GM19328 (cell line): ENCODE results near the gene PLCH1.
A peak's percentile ranks its signal among the peaks of the same experiment; 100 is the strongest.

Source experiments
- ATAC-seq: cut with Tn5 transposase; IDR thresholded peaks from one replicate; pipeline ENCODE4 v1.9.1; 2021; ENCODE audit warnings: mild to moderate bottlenecking, moderate library complexity; ENCODE audit not compliant: unreplicated experiment

The PLCH1 gene

GRCh38 chr3:155497930-155498647 lies 246.8 kb downstream of the PLCH1 start:
- no peak for ATAC-seq

GRCh38 chr3:155496206-155496605 lies 248.7 kb downstream of the PLCH1 start:
- no peak for ATAC-seq

- peak; percentile 39 for ATAC-seq
Observed at GRCh38 chr3:155495387-155495786, 249.5 kb downstream of the PLCH1 start.

GRCh38 chr3:155494332-155494731 lies 250.5 kb downstream of the PLCH1 start:
- ATAC-seq: no peak

- no peak for ATAC-seq
Observed at GRCh38 chr3:155492841-155493240, 252.0 kb downstream of the PLCH1 start.

- no peak for ATAC-seq
Observed at GRCh38 chr3:155491696-155492095, 253.2 kb downstream of the PLCH1 start.

GRCh38 chr3:155488671-155489070 lies 256.2 kb downstream of the PLCH1 start:
- no peak for ATAC-seq

- no peak for ATAC-seq
Observed at GRCh38 chr3:155485897-155486296, 259.0 kb downstream of the PLCH1 start.

GRCh38 chr3:155481591-155481990 lies 263.3 kb downstream of the PLCH1 start:
- ATAC-seq: no peak

GRCh38 chr3:155481089-155481488 lies 263.8 kb downstream of the PLCH1 start:
- ATAC-seq: no peak

- ATAC-seq: no peak
Observed at GRCh38 chr3:155465664-155466063, 279.2 kb downstream of the PLCH1 start.

- no peak for ATAC-seq
Observed at GRCh38 chr3:155462672-155463071, 282.2 kb downstream of the PLCH1 start.

- no peak for ATAC-seq
Observed at GRCh38 chr3:155457591-155457990, 287.3 kb downstream of the PLCH1 start.

GRCh38 chr3:155455765-155456164 lies 289.1 kb downstream of the PLCH1 start:
- ATAC-seq: no peak

GRCh38 chr3:155453512-155453911 lies 291.4 kb downstream of the PLCH1 start:
- no peak for ATAC-seq

GRCh38 chr3:155449613-155450267 lies 295.1 kb downstream of the PLCH1 start:
- no peak for ATAC-seq

- ATAC-seq: no peak
Observed at GRCh38 chr3:155448531-155448930, 296.3 kb downstream of the PLCH1 start.

- no peak for ATAC-seq
Observed at GRCh38 chr3:155446366-155446765, 298.5 kb downstream of the PLCH1 start.

- ATAC-seq: no peak
Observed at GRCh38 chr3:155444771-155445170, 300.1 kb downstream of the PLCH1 start.

- ATAC-seq: no peak
Observed at GRCh38 chr3:155443815-155444214, 301.1 kb downstream of the PLCH1 start.

- no peak for ATAC-seq
Observed at GRCh38 chr3:155442072-155442471, 302.8 kb downstream of the PLCH1 start.

- no peak for ATAC-seq
Observed at GRCh38 chr3:155441506-155441905, 303.4 kb downstream of the PLCH1 start.

- ATAC-seq: no peak
Observed at GRCh38 chr3:155441026-155441425, 303.8 kb downstream of the PLCH1 start.
